Astrocyte of the spinal cord (primary cell): ENCODE data around the gene CYP26C1.
A peak's percentile ranks its signal among the peaks of the same experiment; 100 is the strongest.

Source experiments
- DNase-seq: peaks from one replicate; pipeline ENCODE4 v3.0.0; 2011; ENCODE audit warnings: low read depth, low spot score
- H3K4me3 ChIP-seq: 2 replicates; pipeline ENCODE4 v1.5.1; 2011; ENCODE audit warnings: low read depth, mild to moderate bottlenecking, low read length, moderate library complexity
- CTCF ChIP-seq: IDR thresholded peaks from 2 replicates; pipeline ENCODE4 v1.5.1; 2012; ENCODE audit warnings: low read depth, mild to moderate bottlenecking, low read length, inconsistent platforms
- in situ Hi-C: cut with HindIII; loops from 2 replicates; pipeline ENCODE4 v1.10.0; 2017; ENCODE audit warnings: low sequenced_read_pairs

The CYP26C1 gene

GRCh38 chr10:93068411-93069244 lies 8.0 kb downstream of the CYP26C1 start:
- in situ Hi-C loops, result no loop called here
- peak; percentile 50 for DNase-seq
- H3K4me3 ChIP-seq, result no peak overlapping the region
- TF ChIP-seq CTCF, result peak; percentile 3

DNA sequence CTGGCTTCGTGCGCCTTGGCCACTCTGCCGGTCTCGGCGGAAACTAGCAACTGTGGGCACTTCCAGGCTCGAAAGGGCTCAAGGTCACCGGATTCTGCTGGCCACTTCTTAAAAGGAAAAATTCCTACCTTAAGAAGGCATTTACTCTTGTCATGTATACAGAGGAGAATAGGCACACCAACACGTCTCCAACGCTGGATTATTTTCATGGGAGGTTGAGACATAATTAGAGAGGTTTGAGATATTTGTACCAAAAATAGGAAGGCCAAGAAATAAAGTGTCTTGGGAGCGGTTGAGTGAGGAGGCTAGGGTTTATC lies 8.6 kb downstream of the CYP26C1 start:
- no peak overlapping the region for H3K4me3 ChIP-seq
- in situ Hi-C loops, result no loop called here
- no peak for TF ChIP-seq CTCF
- no peak for DNase-seq

- in situ Hi-C loops, result no loop called here
- no peak overlapping the region for H3K4me3 ChIP-seq
- TF ChIP-seq CTCF, result no peak
- DNase-seq, result no peak
Measured at GRCh38 chr10:93070378-93071176, 10.0 kb downstream of the CYP26C1 start.

DNA sequence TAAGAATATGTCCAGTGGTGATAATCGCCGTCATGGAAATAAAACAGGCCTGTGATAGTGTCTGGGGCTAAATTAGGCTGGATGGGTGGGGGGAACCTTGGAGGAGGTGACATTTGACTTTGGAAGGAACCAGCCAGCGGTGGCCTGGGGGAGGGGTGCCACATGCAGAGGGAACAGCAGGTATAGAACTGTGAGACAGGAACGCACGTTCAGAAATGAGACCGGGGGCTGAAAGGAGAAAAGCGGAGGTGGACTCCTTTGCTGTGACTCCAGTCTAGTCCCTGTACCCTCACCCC lies 10.5 kb downstream of the CYP26C1 start:
- in situ Hi-C loops, result no loop called here
- no peak overlapping the region for H3K4me3 ChIP-seq
- no peak for DNase-seq
- TF ChIP-seq CTCF, result no peak

GRCh38 chr10:93071674-93072224 lies 11.2 kb downstream of the CYP26C1 start:
- in situ Hi-C loops, result no loop called here
- TF ChIP-seq CTCF, result peak; percentile 3
- no peak for DNase-seq
- H3K4me3 ChIP-seq, result peak overlapping the region; percentile 7

GRCh38 chr10:93072225-93072712 lies 11.7 kb downstream of the CYP26C1 start:
- H3K4me3 ChIP-seq, result peak overlapping the region; percentile 7
- no peak for DNase-seq
- TF ChIP-seq CTCF, result no peak
- in situ Hi-C loops, result no loop called here
